Measurements from ENCODE around the gene GAS1. TPM values are rescaled to one million over a fixed set of nuclear protein-coding genes. Genes with fewer than 3 reads are reported as not detected.

The GAS1 gene
- total RNA-seq (2022; extraction: Qiagen RNA extraction): 0.09 to 0.19 TPM (median 0.12 TPM) in 5 replicates

GRCh38 chr9:86947146-86948073, at the start of gene GAS1:
Gene GAS1, minus strand, starts transcription at chr9:86947506. Its CDS starts 727 bp downstream, at chr9:86946779.

